Measurements from ENCODE around the gene DUSP14.

DUSP14 gene

DNA sequence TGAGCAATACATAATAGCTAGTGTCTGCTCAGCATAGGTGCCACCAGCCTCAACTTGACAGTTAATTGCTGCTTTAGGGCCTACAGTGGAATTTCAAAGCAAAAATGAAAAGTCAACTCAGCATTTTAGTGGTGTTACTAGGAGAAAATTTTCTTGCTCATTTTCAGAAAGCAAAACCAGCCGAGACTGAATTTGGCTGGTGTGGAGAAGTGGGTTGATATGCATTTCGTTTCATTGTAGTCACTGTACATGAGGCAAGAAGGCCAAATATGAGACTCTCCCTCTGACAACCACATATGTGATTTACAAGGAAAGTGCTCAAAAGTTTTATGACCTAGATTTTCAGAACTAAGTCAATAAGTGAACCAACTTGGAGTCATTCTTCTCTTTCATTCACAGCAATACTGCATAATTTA lies 54.0 kb downstream of the DUSP14 start:
- TF ChIP-seq, protein P1, sequence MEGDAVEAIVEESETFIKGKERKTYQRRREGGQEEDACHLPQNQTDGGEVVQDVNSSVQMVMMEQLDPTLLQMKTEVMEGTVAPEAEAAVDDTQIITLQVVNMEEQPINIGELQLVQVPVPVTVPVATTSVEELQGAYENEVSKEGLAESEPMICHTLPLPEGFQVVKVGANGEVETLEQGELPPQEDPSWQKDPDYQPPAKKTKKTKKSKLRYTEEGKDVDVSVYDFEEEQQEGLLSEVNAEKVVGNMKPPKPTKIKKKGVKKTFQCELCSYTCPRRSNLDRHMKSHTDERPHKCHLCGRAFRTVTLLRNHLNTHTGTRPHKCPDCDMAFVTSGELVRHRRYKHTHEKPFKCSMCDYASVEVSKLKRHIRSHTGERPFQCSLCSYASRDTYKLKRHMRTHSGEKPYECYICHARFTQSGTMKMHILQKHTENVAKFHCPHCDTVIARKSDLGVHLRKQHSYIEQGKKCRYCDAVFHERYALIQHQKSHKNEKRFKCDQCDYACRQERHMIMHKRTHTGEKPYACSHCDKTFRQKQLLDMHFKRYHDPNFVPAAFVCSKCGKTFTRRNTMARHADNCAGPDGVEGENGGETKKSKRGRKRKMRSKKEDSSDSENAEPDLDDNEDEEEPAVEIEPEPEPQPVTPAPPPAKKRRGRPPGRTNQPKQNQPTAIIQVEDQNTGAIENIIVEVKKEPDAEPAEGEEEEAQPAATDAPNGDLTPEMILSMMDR (IDR thresholded peaks at IDR 0.05; ENCODE audit: borderline replicate concordance, insufficient read depth, low read depth, low read length) = no peak
- H3K4me3 ChIP-seq (ENCODE audit: low read depth, low read length) = no peak overlapping the region

DNA sequence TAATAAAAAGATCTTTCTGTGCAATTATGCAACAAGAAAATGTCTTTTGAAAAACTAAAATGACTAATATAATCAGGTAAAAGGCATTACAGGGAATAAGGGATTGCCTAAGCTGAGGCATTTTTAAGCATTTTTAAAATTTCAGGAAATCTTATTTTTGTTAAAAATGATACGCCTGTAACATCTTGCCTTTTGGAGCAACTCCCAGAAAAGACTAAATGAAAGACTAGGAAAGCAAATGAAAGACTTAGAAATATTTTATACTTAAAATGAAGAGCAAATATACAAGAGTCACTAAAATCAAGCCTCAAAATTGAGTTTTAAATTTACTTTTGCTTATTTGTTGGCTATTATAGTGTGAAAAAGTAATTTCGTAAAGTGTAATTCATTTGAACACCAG lies 55.8 kb downstream of the DUSP14 start:
- H3K4me3 ChIP-seq (ENCODE audit: low read depth, low read length) = no peak overlapping the region
- TF ChIP-seq, protein P1 (IDR thresholded peaks at IDR 0.05; ENCODE audit: borderline replicate concordance, insufficient read depth, low read depth, low read length) = no peak

DNA sequence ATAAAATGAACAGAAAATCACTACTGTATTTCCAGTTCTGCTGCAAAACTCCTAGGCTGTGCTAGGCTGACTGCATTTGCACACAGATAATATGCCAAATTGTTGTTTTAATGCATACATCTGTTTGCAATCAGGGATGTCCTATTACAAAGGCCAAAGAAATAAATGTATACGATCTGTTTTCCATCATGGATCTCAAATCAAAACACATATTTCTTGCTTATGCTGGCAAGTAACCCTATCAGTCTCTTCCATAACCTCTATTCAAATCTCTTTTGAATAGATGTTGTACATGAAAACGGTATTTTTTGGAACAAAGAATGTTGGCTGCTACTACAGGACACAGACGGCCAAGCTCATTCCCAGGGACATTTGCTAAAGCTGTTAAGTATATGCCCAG lies 56.6 kb downstream of the DUSP14 start:
- H3K4me3 ChIP-seq (ENCODE audit: low read depth, low read length) = no peak overlapping the region
- TF ChIP-seq, protein P1 (IDR thresholded peaks at IDR 0.05; ENCODE audit: borderline replicate concordance, insufficient read depth, low read depth, low read length) = no peak

DNA sequence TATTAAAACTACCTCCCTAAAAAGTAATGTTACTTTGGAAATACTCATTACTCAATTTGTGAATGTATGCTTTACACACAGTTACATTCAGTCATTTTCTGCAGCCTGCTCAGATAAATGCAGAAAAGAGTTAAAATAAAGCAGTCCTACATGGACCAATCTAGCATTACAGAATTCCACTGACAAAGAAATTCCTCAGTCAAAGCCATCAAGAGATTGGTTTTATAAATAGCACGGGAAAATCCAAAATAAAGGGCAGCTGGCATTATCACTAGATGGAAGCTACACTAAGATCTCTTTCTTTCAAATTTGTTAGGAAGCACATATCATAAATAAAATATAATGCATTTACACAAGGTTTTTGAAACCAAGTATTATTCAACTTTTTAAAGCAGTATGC lies 58.3 kb downstream of the DUSP14 start:
- H3K4me3 ChIP-seq (ENCODE audit: low read depth, low read length) = no peak overlapping the region
- TF ChIP-seq, protein P1 (IDR thresholded peaks at IDR 0.05; ENCODE audit: borderline replicate concordance, insufficient read depth, low read depth, low read length) = no peak

DNA sequence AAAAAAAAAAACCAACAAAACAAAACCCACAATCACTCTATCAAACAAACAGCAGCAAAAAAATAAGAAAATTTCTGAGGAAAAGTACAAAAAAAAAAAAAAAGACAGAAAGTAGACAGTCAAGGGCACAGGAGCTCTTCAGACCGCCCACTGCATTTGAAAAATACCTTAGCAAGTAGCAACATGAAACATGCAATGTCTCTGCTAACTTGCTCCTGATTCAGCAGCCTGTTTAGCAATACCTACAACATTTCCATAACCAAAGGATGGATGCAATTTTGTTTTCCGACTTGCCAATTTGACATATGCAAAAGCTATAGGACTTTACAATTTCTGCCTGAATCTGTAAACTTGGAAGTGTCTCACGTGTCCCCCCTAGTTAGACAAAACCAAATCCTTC lies 62.1 kb downstream of the DUSP14 start:
- no peak overlapping the region for H3K4me3 ChIP-seq (ENCODE audit: low read depth, low read length)
- TF ChIP-seq, protein P1 (IDR thresholded peaks at IDR 0.05; ENCODE audit: borderline replicate concordance, insufficient read depth, low read depth, low read length) = no peak

DNA sequence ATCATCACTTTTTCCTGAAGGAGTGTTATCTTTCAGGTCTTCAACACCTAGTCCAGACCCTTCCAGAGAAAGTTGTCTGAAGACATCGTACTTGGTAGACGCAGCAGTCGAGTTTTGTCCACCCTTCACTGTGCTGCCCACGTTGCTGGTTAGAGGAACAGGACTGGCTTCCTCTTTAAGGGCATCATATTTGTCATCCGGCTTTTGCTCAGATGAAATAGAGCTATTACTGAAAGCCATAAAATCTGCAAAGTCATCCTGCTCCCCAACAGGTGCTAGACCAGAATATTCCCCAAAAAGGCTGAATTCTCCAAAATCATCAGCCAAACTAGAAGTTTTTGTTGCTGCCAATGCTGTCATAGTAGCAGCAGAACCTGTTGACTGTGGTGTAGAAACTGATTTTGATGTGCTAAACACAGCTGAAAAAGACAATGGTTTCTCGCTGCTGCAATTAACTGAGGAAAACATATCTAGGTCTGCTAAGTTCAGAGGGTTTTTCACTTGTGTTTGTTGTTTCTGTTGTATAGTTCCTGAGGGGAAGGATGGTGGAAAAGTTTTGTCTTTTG lies 63.8 kb downstream of the DUSP14 start:
- H3K4me3 ChIP-seq (ENCODE audit: low read depth, low read length) = no peak overlapping the region
- TF ChIP-seq, protein P1 (IDR thresholded peaks at IDR 0.05; ENCODE audit: borderline replicate concordance, insufficient read depth, low read depth, low read length) = no peak

DNA sequence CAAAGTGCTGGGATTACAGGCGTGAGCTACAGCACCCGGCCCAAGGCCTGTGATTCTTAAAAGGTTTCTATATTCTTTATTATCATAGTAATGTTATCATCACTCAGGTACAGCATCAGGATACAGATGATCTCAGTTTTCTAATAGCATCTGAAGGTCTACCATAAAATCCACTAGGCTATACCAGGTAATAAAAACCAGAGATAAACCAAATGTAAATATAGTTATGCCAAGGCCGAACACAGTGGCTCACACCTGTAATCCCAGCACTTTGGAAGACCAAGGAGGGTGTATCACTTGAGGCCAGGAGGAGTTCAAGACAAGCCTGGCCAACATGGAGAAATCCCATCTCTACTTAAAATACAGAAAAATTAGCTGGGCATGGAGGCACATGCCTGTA lies 65.7 kb downstream of the DUSP14 start:
- no peak overlapping the region for H3K4me3 ChIP-seq (ENCODE audit: low read depth, low read length)
- TF ChIP-seq, protein P1 (IDR thresholded peaks at IDR 0.05; ENCODE audit: borderline replicate concordance, insufficient read depth, low read depth, low read length) = no peak

Data from GM12875 (cell line).